GM18498 (cell line): ENCODE measurements around the gene FZD10.

ENCODE experiments used
- ATAC-seq: cut with Tn5 transposase; IDR thresholded peaks from one replicate; pipeline ENCODE4 v1.9.1; 2021; ENCODE audit warnings: mild to moderate bottlenecking, moderate library complexity; ENCODE audit not compliant: unreplicated experiment

Gene FZD10

DNA sequence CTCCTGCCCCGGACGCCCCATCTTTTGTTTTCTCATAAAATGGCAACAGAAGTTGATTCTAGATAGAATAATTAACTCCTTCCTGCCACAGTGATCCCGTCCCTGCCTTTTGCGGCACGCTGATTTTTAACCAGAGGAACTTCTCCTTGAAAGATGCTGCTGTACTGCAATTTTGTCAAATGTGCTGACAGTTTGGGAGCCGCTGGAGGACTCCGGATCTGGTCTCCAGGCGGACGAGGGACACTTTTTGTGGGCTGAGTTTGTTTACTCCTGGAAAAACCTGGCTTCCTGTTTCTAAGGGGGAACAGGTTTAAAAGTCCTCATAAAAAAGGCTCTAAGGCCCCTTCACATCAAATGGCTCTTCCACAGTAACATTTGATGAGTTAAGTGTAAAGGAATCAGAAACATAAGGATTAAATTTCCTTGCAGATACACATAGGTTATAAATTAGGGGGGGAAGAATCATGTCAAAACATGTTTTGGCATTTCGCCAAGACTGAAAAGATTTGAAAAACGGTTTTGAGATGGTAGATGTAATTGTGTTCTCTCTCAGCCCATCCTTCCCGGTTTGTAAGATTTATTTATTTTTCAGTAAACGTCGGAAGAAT lies 15.5 kb downstream of the FZD10 start:
- no peak for ATAC-seq

DNA sequence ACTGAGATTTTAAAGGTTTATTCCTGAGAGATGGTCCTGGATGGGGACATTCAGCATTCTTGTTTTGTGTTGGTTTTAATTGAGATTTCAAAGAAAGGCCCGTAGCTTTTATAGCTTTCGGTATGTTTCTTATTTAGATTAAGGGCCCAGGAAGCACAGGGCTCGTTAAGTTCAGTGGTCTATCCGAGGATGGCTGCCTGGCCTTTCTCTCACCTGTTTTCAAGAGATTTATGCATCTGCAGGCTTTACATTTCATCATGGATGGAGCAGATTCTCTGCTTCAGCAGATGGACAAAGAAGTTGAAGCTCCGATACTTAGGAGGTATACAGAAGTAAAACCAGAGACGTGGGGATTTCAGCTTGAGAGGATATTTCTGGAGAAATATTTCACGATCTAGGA lies 16.0 kb downstream of the FZD10 start:
- ATAC-seq, result no peak

GRCh38 chr12:130179191-130179590 lies 16.9 kb downstream of the FZD10 start:
- no peak for ATAC-seq

- no peak for ATAC-seq
Observed at GRCh38 chr12:130179621-130180020, 17.4 kb downstream of the FZD10 start.

GRCh38 chr12:130181211-130181610 lies 18.9 kb downstream of the FZD10 start:
- no peak for ATAC-seq

DNA sequence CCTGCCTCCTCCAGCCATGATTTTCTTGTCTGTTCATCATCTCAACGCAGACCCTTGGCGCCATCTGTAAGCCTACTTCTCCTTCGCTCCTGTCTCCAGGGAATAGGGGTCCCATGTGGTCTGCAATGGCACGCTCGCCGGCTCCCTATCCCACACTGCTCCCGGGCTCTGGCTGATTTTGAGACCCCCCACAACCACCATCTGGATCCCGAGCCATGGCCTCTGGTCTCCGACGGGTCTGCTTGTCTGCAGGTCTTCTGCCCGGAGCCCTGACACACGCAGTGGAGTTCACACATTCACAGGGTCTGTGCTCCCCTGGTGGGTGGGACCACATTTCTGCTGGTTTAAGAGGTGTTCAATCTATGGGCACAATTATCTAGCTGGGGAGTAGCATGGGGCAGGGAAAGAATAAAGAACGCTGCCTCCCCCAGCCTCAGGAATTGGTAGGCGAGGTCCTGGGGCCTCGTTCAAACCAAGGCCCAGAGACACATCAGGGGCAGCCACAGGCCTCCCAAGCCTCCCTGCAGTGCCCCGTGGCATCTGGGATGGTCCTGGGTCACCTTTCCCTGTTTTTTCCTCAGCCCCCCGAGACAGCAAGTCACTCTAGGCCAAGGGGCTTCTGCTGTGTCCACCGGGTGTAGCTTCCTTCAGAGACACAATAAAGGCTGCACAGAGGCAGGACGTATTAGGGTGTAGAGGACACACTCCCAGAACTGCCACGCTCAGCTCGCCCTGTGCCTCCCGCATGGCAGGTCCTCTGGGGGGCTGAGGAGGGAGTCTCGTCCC lies 21.5 kb downstream of the FZD10 start:
- no peak for ATAC-seq

DNA sequence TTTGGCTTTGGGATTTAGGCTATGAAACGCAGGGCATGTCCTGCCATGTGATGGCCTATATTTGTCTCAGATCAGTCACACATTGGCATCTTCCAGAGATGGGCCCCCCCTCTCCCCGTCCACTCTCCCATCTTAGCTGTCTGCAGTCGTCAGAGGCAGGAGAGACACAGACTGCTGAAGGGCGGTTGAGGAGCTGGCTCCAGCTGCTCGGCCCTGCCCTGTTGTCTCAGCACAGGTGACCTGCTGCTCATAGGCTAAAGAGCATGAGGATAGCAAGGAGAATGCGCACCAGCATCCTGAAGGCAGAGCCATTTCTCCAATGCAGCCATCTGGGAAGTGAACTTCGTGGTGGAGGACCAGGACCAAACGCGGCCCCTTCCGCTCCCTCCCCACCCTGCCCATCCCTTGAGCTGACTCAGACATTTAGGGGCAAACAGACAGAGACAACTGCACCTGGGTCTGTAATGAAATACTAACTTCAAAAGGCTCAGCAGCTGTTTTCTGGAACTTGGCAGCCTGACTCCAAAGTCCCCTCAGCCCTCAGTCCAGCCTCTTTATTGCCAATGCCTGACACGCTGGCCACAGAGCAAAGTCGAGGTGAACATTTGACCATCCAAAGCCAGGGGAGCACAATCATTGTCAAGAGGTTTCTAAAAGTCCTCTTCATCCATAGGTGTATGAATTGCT lies 22.3 kb downstream of the FZD10 start:
- ATAC-seq, result no peak

DNA sequence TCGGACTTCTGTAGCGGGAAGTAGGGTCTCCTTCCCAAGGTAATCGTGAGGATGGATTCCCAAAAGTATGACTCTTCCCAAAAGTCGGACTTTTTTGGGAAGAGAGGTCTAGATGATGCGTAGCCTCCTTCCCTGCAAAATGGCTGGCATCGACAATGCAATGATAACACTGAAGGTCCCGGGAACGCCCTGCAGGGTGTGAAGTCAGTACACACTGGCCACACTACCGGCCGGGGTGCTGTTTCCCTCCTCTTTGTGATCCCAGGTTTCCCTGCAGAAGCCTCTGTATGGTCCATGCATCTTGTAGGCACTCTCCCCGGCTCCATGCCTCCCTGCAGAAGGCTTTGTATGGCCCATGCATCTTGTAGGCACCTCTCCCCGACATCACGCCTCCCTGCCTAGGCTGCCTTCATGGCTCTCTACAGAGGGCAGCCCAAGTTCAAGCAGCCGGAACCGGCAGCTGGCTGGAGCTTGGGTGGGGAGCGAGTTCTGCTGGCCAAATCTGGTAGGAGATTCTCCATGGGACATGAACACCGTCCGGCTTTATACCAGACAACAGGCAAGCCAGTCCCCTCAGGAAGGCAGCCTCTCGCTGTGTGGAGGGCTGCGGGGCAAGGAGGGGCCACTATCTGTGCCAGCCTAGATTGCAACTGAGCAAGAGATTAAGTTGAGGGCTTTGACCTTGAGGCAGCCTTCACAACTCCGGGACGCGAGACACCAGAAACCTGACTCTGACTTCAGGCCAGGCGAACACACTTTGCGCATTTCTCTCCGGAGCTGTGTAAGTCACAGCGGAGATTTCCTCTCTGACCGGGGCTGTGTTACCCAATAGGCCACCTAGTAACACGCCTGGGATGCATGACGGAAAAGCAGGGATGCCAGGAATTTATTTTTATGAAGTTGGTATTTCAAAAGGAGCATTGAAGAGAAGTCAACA lies 23.5 kb downstream of the FZD10 start:
- no peak for ATAC-seq

DNA sequence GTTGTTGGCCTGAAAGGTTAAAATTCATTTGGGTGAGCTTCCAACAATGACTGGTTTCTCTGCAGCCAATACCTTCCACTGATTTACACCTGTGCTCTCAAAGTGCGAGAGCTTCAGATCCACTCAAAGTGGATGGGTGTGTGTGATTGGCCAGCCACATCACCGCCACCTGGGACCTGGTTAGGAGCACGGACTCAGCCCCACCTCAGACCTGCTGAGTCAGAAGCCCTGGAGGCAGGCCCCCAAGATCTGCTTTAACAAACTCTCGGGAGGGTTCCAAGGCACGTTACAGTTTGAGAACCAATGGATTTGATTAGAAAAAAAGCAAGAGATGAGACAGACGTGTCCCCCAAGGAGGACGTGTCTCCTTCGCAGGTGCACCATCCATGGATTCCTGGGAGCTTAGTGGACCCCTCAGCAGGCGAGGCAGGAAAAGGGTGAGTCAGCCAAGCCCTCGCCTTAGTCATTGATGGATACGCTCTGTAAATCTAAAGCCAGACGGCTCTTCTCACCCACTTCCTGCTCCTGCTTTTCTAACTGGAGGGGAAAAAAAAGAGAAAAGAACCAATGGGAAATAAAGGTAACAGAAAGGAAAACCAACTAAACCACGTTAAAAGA lies 24.5 kb downstream of the FZD10 start:
- ATAC-seq, result no peak

GRCh38 chr12:130192642-130193345 lies 30.5 kb downstream of the FZD10 start:
- ATAC-seq, result no peak

DNA sequence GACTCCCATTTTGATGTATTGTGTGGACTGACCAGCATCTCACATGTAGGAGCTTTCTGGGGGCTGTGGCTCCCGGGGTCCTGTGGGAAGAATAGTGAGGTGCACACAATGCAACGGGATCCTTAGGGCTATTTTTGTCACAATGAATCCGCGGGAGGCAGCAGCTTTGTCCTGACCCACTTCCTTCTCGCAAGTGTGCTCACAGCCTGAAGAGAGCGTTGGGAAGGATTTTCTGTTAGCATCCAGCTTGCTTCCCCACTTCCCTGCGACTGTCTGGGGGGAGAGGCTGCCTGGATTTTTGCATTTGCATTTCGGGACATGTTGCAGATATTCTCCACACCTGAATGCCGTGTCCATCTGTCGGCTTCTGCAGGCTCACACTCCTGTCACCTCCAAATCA lies 31.9 kb downstream of the FZD10 start:
- ATAC-seq, result no peak

- ATAC-seq, result no peak
Observed at GRCh38 chr12:130195369-130195768, 33.1 kb downstream of the FZD10 start.

DNA sequence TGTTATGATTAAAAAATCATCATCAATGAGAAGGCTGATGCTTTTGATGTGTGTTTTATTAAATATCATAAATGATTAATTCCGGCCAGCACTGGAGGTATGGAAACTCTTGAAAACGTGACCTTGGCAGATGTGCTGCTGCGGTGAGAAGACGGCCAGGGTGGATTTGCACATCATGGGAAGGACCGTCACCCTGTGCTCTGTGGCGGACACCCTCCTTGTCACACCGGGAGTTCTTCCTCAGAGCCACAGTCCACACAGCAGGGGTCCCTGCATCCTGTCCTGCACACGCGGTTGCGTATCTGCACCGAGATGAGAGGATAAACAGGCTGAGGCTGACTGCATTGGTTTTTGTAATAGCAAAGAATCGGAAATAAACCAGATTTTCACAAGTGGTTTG lies 33.5 kb downstream of the FZD10 start:
- no peak for ATAC-seq

GRCh38 chr12:130196827-130197226 lies 34.6 kb downstream of the FZD10 start:
- no peak for ATAC-seq

- no peak for ATAC-seq
Observed at GRCh38 chr12:130198026-130198662, 35.9 kb downstream of the FZD10 start.

DNA sequence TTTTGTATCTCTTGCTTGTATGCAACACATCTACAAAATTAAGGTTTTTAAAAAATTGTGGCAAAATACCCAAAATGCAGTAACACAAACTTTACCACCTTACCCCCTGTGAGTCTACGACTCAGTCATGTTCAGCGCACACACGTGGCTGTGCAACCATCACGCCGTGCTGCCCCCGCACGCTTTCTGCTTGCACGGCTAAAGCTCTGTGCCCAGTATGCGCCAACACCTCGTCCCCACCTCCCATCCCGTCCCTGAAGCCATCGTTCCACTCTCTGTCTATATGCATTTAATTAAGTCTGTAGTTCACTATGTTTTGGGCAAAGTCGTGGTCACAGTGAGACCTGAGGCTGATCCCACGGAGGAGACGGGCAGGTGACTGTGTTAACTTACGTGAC lies 36.4 kb downstream of the FZD10 start:
- no peak for ATAC-seq

DNA sequence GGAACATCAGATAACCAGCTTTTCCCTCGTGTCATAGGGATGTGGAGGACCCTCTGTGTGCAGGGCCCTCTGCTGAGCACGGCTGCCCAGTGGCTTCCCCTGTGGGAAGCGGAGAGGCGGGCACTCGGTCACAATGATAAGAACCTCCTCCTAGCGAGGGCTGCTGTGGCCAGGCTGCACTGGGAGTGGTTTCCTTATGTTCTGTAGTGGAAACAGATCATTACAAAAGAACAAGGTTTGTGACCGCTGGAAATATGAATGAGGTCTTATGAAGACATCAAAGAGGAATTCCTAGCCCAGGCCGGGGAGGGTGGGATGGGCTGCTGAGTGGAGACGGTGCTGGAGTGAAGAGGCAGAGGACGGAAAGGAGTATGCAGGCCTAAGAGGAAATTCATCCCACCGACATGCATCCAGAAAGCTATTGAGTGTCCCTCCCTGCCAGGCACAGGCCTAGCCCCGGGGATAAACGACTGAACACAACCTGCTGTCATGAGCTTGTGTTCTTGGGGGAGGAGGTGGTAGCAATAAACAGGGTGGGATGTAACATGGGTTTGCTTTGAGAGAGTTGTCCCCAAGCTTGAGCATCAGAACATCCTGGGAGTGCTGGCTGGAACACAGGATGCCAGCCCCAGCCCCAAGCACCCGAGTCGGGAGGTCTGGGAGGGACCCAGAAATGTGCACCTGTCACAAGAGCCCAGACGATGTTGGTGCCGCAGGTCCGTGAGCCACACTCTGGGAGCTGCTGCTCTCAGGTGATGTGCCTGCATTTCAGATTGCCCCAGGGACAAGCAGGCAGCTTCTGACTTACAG lies 37.5 kb downstream of the FZD10 start:
- ATAC-seq, result no peak

- ATAC-seq, result no peak
Observed at GRCh38 chr12:130200445-130200844, 38.2 kb downstream of the FZD10 start.

GRCh38 chr12:130201037-130201436 lies 38.8 kb downstream of the FZD10 start:
- no peak for ATAC-seq
